ENCODE data around the gene USP5.

The USP5 gene

GRCh38 chr12:6833189-6833890 is 18.6 kb upstream of the USP5 start:
- no peak for TF ChIP-seq CREB1 (IDR thresholded peaks at IDR 0.05; ENCODE audit: low read depth)
- TF ChIP-seq TAF1 (IDR thresholded peaks at IDR 0.05; ENCODE audit: low read depth) = no peak
- no peak for TF ChIP-seq REST (IDR thresholded peaks at IDR 0.05; ENCODE audit: low read depth)
- no peak for TF ChIP-seq YY1 (IDR thresholded peaks at IDR 0.05; ENCODE audit: low read depth)
- TF ChIP-seq NFIC (IDR thresholded peaks at IDR 0.05) = no peak
- TF ChIP-seq EGR1 (IDR thresholded peaks at IDR 0.05) = no peak
- no peak for TF ChIP-seq CEBPB (IDR thresholded peaks at IDR 0.05)
- no peak for TF ChIP-seq TCF12 (IDR thresholded peaks at IDR 0.05; ENCODE audit: low read depth)
- TF ChIP-seq USF1 (IDR thresholded peaks at IDR 0.05) = no peak
- TF ChIP-seq EP300 (IDR thresholded peaks at IDR 0.05; ENCODE audit: borderline replicate concordance) = no peak
- TF ChIP-seq MAX (IDR thresholded peaks at IDR 0.05) = no peak
- no peak for TF ChIP-seq RAD21 (IDR thresholded peaks at IDR 0.05; ENCODE audit: low read depth)
- TF ChIP-seq ZBTB7A (IDR thresholded peaks at IDR 0.05; ENCODE audit: low read depth) = no peak
- no peak for TF ChIP-seq TEAD4 (IDR thresholded peaks at IDR 0.05)
- no peak for TF ChIP-seq FOXM1 (IDR thresholded peaks at IDR 0.05; ENCODE audit: borderline replicate concordance, low read depth)

GRCh38 chr12:6834254-6834653 is 17.7 kb upstream of the USP5 start:
- TF ChIP-seq CREB1 (IDR thresholded peaks at IDR 0.05; ENCODE audit: low read depth) (no peak), MAX (IDR thresholded peaks at IDR 0.05) (no peak), TEAD4 (IDR thresholded peaks at IDR 0.05) (no peak), NFIC (IDR thresholded peaks at IDR 0.05) (no peak), TAF1 (IDR thresholded peaks at IDR 0.05; ENCODE audit: low read depth) (no peak), USF1 (IDR thresholded peaks at IDR 0.05) (no peak), YY1 (IDR thresholded peaks at IDR 0.05; ENCODE audit: low read depth) (no peak), RAD21 (IDR thresholded peaks at IDR 0.05; ENCODE audit: low read depth) (no peak), EGR1 (IDR thresholded peaks at IDR 0.05) (no peak), TCF12 (IDR thresholded peaks at IDR 0.05; ENCODE audit: low read depth) (no peak), REST (IDR thresholded peaks at IDR 0.05; ENCODE audit: low read depth) (no peak), EP300 (IDR thresholded peaks at IDR 0.05; ENCODE audit: borderline replicate concordance) (no peak), ZBTB7A (IDR thresholded peaks at IDR 0.05; ENCODE audit: low read depth) (no peak), FOXM1 (IDR thresholded peaks at IDR 0.05; ENCODE audit: borderline replicate concordance, low read depth) (no peak), CEBPB (IDR thresholded peaks at IDR 0.05) (no peak)

GRCh38 chr12:6834873-6835272 is 17.1 kb upstream of the USP5 start:
- TF ChIP-seq USF1 (IDR thresholded peaks at IDR 0.05) (no peak), CEBPB (IDR thresholded peaks at IDR 0.05) (no peak), TEAD4 (IDR thresholded peaks at IDR 0.05) (no peak), TAF1 (IDR thresholded peaks at IDR 0.05; ENCODE audit: low read depth) (no peak), RAD21 (IDR thresholded peaks at IDR 0.05; ENCODE audit: low read depth) (no peak), FOXM1 (IDR thresholded peaks at IDR 0.05; ENCODE audit: borderline replicate concordance, low read depth) (no peak), EGR1 (IDR thresholded peaks at IDR 0.05) (no peak), MAX (IDR thresholded peaks at IDR 0.05) (no peak), TCF12 (IDR thresholded peaks at IDR 0.05; ENCODE audit: low read depth) (no peak), EP300 (IDR thresholded peaks at IDR 0.05; ENCODE audit: borderline replicate concordance) (no peak), REST (IDR thresholded peaks at IDR 0.05; ENCODE audit: low read depth) (no peak), NFIC (IDR thresholded peaks at IDR 0.05) (no peak), CREB1 (IDR thresholded peaks at IDR 0.05; ENCODE audit: low read depth) (no peak), YY1 (IDR thresholded peaks at IDR 0.05; ENCODE audit: low read depth) (no peak), ZBTB7A (IDR thresholded peaks at IDR 0.05; ENCODE audit: low read depth) (no peak)

Measured in Ishikawa (cell line).